ENCODE data around the gene PRKCA. TPM values are rescaled to one million over a fixed set of nuclear protein-coding genes. Genes with fewer than 3 reads are reported as not detected.

PRKCA gene
- total and polyA plus RNA-seq, 2 donors (not counting 3 experiments of a cell fraction or from before 2014, with no cell fraction given), result 7.5 to 34.2 TPM

DNA sequence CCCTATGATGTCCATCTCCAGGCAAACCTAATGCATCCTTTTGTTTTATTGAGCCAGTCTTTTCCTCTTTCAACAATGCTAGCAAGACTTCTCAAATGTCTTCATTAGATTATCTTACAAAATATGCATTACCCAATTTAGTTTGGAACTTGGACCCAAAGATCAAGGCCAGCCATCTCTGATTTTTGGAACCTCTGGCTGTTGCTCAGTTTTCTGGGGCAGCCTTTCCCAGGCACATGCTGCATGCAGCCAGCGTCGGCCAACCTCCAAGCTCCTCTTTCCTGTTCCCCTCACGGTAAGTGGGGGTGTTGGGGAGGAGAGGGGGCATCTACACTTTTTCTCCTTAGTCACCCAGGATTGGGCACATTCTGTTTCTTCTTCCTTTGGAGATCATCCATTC lies 189.3 kb downstream of the PRKCA start:
- CTCF ChIA-PET, result interaction anchor here (1.5 to 1.8 kb wide), 2 partner anchors 10 to 16 kb away, joined by 4 read pairs; no protein-coding TSS in a partner anchor
- Histone ChIP-seq H3K4me3 (replicated peaks in 1 of 3; ENCODE audit: insufficient read depth in 1 of 3, low read depth in 1 of 3, low read length in 3 of 3) (no peak overlapping the region), H3K27me3 (ENCODE audit: control insufficient read depth in 2 of 2, insufficient read depth in 2 of 2, low read length in 2 of 2) (no peaks in the 10 kb centered on the region), H3K9me1 (replicated peaks; ENCODE audit: control insufficient read depth, extremely low read depth, insufficient read depth, low read length) (no peaks in the 10 kb centered on the region), H3K9me3 (replicated peaks; ENCODE audit: control insufficient read depth, insufficient read depth, low read length) (no peaks in the 10 kb centered on the region), H3K4me2 (ENCODE audit: insufficient read depth, low read length) (no peak overlapping the region), H3K36me3 (ENCODE audit: control insufficient read depth in 2 of 2, extremely low read depth in 1 of 2, insufficient read depth in 2 of 2, low read length in 2 of 2) (no peaks in the 10 kb centered on the region), H4K20me1 (replicated peaks; ENCODE audit: control insufficient read depth, extremely low read depth, insufficient read depth, low read length) (no peaks in the 10 kb centered on the region), H3K4me1 (ENCODE audit: control insufficient read depth, extremely low read depth, insufficient read depth, low read length) (peaks cover 21% of the 10 kb centered on the region), H3K27ac (ENCODE audit: insufficient read depth, low read depth, low read length) (no peak overlapping the region), H2AFZ (ENCODE audit: low read depth, low read length) (no peak overlapping the region), H3K9ac (replicated peaks; ENCODE audit: extremely low read depth, insufficient read depth, low read length) (no peak overlapping the region), H3K79me2 (ENCODE audit: control insufficient read depth, insufficient read depth, low read length) (peaks cover 5% of the 10 kb centered on the region)
- dilution Hi-C loops (cut with MboI; ENCODE audit: extremely low pct_ligation_motif_present, low sequenced_read_pairs) (no loop called here), intact Hi-C loops (cut with micrococcal nuclease) (no loop called here)
- no peak for DNase-seq (ENCODE audit: low read depth, low spot score)
- BruUV-seq (replicated peaks), result no TSS peak
- POLR2A ChIA-PET, result no interaction called here
- TF ChIP-seq FOS (IDR thresholded peaks at IDR 0.05; ENCODE audit: borderline replicate concordance, insufficient read depth, low read length), result no peak
- TF ChIP-seq EZH2 (IDR thresholded peaks at IDR 0.05; ENCODE audit: borderline replicate concordance, low read depth, low read length, severe bottlenecking), result no peak
- no peak for TF ChIP-seq JUN (IDR thresholded peaks at IDR 0.05; ENCODE audit: borderline replicate concordance, insufficient read depth, insufficient read length, low read depth)
- no peak for TF ChIP-seq POLR2A (IDR thresholded peaks at IDR 0.05; ENCODE audit: low read depth, low read length)
- TF ChIP-seq GATA2 (IDR thresholded peaks at IDR 0.05; ENCODE audit: insufficient read depth, insufficient read length, low read depth, low read length), result no peak
- no peak for TF ChIP-seq CTCF (IDR thresholded peaks at IDR 0.05; ENCODE audit: extremely low read depth in 1 of 2, insufficient read depth in 1 of 2, low read depth in 1 of 2, low read length in 2 of 2)
- no peak for TF ChIP-seq POLR2AphosphoS5 (IDR thresholded peaks at IDR 0.05; ENCODE audit: insufficient read depth, low read depth, low read length)
- no peak for FAIRE-seq

Data from endothelial cell of umbilical vein (primary cell).